Stimulated activated CD8-positive, alpha-beta memory T cell treated with anti-CD3 and anti-CD28 coated beads, Interleukin-15, amount 100 ng/mL, for 48 hours (primary cell): ENCODE data around the gene EYA2.

Source experiments
- DNase-seq, 2 donors: peaks; one replicate each; pipeline ENCODE4 v3.0.0-alpha.2; 2020; ENCODE audit warnings: low read depth in 2 of 2

Gene EYA2

DNA sequence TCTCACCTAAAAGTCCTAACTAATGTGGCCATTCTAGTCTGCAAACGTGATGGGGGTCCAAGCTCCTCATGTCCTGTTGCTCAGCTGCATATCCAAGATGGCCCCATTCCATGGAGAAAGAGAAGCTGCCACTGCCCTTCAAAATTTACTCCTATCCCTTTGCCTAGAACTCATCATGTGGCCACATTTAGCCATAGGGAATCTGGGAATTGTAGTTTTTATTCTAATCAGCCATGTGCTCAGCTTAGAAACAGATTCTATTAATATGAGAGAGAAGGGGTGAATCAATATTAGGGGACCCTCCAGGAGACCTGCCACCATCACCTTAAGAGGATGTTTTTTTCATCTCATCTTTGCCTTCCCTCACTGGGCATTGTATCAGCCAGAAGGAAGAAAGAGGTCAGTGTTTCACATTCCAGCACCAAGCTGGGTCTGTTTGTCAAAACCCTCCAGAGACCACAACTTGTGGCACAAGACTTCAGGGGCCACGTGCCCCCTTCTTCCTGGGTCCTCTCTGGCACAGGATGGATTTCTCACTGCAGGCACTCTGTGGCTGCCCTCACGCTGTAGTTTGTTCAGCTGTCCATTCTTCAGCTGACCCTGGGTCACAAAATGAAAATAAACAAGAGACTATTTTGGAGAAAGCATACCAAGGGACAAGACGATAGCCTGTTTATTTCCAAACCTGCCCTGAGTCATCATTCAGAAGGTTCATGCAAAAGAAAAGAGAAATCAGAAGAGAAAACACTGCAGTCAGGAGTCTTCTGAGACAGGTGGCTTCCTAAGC lies 172.0 kb downstream of the EYA2 start:
- no peak for DNase-seq

DNA sequence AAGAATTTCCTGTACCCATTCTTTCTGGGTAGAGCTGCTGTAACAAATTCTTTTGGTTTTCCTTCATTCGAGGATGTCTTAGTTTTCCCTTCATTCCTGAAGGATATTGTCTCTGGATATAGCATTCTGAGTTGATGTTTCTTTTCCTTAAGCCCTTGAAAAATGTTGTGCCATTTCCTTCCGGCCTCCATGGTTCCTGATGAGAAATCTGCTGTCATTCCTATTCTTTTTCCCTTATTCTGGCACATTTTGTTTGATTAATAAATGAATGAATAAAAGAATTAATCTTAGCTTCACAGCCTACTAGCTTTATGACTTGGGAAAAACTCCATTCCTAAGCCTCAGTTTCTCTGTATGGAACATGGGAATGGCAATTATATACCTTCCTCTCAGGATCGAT lies 173.1 kb downstream of the EYA2 start:
- DNase-seq, result no peak

DNA sequence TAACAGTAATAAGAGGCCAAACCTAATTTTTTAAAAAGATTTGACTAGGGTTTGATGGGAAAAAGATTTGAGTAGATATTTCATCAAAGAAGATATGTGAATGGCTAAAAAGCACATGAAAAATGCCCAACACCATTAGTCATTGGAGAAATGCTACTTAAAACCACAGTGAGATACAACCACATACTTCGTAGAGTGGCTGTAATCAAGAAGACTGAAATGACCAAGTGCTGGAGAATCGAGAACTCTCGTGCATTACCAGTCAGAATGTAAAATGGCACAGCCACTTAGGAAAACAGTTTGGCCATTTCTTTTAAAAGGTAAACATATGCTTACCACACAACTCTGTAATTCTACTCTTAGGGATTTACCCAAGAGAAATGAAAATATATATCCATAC lies 175.5 kb downstream of the EYA2 start:
- no peak for DNase-seq

DNA sequence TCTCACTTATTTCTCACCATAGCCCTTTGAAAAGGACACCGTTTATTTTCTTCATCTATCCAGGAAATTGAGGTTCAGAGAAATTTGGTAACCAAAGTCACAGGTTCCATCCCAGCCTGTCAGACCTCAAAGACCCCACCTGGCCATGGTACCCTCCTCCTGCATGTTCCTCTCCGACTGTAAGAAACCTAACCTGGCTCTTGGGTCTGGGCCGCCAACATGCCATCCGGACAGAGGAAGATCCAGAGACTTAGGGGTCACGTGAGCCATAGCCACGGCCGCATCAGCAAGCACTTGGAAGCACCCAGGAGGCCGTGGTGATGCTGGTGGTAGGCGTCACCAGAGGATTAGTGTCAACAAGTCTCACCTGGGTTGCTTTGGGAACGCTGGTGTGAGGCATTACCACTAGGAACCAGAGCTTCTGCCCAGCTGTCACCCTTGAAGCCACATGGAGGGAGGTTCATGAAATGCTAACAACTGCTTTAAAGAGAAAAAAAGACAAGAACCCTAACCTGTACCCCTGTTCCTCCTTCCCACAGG lies 177.1 kb downstream of the EYA2 start:
- no peak for DNase-seq

DNA sequence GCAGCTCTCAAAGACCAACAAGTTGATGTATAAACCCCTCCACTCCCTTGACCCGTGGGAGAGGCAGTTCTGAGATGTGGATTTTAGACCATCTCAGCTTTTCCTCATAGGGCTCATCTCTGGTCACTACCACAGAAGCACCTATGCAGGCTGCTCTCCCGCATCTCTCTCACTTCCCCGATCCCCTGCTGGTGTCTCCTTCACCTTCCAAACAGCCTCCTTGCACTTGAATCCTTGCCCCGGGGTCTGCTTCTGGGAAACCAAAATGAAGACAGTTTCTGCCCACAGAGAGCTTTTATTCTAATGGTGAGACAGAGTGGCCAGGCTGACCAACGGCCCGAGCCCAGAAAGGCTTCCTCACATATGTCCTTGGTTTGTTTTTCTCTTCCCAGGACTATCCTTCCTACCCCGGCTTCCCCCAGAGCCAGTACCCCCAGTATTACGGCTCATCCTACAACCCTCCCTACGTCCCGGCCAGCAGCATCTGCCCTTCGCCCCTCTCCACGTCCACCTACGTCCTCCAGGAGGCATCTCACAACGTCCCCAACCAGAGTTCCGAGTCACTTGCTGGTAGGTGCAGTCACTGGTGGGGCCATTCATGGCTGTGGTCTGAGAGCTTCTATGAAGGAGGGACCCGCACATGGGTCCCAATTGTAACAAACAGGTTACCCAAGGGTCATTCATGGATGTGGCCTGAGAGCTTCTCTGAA lies 179.3 kb downstream of the EYA2 start:
- no peak for DNase-seq

DNA sequence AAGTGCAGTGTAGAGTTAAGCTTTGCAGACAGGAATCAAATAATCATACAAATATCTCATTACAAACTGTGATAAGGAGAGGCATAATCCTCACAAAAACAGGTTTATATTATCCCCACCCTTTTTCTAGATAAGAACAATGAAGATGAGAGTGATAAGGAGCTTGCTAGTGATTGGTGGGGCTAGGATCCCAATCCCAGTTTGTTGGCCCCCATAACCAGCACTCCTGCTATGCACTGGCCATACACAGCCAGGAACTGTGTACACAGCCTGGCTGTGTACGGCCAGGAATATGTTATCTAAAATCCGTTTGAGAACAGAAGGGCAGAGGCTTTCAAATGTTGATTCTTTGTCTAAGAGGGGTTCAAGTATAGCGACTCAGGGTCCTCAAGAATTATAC lies 180.6 kb downstream of the EYA2 start:
- DNase-seq, result no peak

DNA sequence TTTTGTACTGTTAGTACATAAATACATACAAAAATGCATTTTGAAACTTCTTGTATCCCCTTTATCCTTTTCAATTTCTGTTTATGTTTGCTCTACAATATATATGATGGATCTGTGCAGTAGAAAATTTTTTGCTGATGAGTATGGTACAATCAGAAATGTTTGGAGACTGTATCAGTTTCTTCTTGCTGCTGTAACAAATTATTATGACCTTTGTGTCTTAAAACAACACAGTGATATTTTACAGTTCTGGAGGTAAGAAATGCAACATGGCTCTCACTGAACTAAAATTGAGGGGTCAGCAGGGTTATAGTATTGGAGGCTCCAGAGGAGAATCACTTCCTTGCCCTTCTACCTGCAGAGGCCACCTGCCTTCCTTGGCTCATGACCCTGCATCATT lies 184.4 kb downstream of the EYA2 start:
- no peak for DNase-seq

DNA sequence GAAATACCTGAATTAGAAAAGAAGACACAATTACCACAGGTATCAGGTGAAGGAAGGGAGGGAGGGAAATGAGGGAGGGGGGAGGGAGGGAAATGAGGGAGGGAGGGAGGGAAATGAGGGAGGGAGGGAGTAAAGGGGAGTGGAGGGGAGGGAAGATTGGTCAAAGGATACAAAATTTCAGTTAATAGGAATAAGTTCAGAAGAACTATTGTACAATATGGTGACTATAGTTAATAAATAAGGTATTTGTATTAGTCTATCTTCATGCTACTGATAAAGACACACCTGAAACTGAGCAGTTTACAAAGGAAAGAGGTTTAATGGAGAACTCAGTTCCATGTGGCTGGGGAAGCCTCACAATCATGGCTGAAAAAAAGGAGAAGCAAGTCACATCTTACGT lies 185.7 kb downstream of the EYA2 start:
- no peak for DNase-seq

DNA sequence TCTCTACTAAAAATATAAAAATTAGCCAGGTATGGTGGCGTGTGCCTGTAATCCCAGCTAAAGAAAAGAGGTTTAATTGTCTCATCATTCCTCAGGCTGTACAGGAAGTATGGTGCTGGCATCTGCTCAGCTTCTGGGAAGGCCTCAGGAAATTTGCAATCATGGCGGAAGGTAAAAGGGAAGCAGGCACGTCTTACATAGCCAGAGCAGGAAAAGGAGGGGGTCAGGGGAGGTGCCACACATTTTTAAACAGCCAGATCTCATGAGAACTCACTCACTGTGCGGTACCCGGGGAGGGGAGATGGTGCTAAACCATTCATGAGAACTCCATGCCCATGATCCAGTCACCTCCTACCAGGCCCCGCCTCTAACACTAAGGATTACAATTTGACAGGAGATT lies 191.7 kb downstream of the EYA2 start:
- DNase-seq, result no peak

DNA sequence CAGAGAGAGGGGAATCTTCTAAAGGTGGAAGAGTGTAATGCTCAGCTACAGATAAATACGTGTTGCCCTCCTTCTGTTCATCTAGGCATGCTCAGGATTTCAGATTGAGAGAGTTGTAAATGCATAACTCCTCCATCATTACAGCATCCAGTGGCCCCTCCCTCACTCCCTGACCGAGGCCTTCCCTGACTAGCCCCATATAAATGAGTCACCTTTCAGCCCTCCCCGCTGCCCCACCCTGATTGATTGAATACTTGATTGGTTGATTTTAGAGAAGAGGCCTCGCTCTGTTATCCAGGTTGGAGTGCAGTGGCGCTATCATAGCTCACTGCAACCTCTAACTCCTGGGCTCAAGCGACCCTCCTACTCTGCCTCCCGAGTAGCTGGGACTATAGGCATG lies 193.7 kb downstream of the EYA2 start:
- no peak for DNase-seq

DNA sequence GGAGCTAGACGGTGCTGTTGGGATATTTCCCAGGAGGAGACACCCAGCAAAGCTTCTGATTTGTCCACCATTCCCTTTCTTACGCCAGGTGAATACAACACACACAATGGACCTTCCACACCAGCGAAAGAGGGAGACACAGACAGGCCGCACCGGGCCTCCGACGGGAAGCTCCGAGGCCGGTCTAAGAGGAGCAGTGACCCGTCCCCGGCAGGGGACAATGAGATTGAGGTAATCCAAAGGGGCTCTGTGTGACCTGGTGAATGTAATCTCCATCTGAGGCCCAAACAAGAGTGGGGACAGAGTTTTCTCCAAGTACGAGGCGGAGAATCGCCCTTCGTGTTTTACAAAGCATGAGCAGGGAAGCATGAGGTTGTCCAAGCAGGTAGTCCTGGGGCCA lies 194.5 kb downstream of the EYA2 start:
- no peak for DNase-seq

DNA sequence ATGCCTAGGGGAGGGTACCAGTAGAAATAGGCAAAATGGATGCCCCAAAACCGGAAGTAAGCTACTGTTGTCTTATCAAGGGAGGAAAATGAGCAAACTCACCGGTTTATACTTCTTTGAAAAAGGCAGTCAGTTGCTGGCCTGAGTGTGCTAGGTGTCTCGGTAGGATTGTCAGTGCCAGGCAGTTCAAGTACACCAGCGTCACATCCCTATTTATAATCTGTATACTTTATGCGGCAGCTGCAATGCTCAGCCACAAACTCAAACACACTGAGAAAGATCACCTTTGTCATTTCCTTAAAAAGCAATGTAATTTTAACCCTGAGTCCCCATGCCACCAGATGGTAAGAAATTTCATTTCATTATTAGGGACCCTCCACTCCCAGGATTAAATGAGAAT lies 196.2 kb downstream of the EYA2 start:
- DNase-seq, result no peak

DNA sequence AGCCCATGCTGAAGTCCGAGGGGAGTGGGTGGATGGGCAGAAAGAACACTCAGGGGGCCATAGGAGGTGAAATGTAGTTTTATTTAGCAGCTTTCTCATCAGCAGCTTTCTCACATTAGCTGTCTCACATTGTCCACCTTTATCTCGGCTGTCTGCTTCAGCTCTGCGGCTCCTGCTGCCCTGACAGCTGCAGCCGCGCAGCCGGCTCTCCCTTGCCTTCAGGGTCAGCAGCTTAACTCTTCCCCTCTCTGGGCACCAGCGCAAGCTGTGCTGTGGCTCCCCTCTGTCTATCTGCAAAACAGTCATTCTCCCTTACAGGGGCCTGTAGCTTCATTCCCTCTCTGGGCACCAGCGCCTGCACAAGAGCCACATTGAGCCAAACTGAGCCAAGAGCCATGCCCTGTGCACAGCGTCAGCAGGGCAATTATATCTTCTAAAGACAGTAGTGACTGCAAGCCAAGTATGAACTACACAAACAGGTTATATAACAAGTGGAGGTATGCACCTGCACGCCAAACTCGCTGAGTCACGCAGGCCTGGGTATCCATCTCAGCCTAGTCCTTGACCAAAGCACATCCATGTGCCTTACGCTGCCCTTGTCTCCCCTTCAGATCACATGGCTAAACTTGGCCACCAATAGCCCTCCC lies 198.8 kb downstream of the EYA2 start:
- no peak for DNase-seq

DNA sequence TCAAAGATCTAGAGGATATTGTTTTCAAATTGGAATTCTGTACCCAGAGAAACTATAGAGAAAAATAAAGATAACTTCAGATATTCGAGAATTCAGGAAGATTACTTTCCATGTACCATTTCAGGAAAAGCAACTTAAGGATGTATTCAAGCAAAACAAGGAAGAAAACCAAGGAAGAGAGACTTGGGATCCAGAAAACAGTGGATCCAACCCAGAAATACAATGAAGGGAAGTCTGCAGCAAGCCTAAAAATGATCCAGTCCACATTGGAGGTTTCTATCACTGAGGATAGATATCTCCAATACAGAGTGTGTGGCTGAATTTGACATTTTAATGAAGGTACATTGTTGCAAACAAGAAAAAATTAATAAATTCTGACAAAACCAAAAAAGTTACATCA lies 201.0 kb downstream of the EYA2 start:
- no peak for DNase-seq

DNA sequence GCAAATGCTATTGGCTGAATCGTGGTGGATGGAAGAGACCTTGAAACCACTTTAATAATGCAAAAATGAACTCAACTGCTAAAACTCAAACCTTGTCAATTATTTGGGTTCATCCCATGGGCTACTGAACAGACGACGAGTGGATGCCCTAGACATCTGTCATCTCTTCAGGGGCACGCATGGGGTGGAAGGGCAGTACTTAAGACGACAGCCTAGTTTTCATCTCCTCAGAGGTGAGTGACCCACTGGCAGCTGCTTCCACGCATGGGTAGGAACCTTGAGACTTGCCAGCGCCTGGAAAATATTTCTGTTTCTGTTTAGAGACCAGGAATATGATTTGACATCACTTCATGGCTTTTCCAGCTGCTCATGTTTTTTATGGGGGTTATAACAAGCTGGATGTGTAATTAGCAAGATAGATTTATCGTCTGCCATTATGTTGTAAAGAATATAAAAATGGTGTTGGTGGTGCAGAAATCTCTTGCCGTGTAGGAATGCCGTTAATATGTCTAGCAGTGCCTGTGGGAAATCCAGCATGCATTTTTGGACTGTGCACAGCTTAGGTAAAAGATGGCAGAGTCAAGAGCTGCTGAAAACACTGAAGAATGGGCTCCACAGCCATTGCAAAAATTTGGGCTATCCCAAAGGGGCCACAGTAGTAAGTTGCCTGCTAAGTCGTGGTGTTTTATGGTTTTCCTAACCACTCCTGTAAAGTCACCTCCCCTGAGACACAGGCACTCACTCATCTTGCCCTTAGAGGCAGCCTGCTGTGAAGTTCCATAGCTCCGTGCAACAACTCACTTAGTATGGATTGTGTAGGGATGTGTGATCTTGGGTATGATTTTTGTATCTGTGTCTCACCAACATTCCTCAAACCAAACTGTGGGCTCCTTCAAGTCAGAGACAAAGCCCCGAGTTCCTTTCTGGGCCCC lies 203.3 kb downstream of the EYA2 start:
- DNase-seq, result no peak

DNA sequence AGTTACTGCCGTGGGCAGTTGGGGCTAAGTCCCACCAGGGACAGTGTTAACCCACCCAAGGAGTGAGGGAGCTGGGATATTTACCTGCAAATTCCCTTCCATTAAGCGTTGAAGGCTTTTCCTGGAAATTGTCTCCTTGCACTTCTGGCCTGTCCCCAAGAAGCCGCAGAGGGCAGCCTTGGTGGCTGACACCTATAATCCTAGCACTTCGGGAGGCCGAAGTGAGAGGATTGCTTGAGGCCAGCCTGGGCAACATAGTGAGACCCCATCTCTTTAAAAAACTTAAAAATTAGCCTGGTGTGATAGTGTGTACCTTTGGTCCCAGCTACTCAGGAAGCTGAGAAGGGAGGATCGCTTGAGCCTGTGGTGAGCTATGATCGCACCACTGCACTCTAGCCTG lies 204.4 kb downstream of the EYA2 start:
- no peak for DNase-seq

DNA sequence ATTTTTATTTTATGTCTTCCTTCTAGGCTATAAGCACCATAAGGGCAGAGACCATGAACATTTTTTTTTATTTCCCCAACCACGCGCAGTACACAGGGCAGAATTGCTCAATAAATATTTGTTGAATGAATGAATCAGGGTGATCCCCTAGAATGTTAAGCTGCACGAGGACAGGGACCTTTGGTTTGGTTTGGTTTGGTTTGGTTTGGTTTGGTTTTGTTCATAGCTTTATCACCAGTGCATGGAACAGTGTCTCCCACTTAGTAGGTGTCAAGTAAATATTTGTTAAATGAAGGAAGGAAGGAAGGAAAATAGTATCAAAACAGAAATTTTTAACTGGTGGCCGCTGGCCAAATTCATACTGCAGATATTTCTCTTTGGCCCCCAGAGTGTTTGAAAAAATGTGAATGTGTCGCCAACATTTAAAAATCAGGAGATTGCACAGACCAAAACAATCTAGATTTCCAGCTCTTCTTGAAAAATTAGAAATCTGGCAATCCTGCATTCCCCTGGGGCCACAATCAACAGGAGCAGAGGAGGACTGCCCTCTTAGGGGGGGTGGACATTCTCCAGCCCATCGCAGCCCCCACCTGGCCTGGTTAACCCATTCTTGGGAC lies 205.3 kb downstream of the EYA2 start:
- DNase-seq, result no peak

DNA sequence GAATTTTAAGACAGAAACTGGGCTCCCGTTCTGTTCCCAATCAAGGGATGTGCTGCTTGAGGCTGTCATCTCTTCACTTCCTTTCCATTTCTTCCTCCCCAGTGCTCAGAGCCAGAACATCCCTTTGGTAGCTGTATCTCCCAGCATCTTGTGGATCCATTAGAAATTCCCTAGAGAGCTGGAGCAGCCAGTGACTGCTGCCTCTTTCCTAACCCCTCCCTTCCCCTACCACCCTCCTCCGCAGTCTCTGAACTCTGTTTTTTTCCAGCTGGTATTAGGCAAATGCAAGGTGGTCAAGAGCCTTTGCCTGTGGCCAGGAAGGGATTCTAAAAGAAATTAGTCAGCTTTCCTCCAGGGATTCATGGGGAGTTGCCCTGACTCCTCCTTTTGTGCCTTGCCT lies 208.0 kb downstream of the EYA2 start:
- no peak for DNase-seq

DNA sequence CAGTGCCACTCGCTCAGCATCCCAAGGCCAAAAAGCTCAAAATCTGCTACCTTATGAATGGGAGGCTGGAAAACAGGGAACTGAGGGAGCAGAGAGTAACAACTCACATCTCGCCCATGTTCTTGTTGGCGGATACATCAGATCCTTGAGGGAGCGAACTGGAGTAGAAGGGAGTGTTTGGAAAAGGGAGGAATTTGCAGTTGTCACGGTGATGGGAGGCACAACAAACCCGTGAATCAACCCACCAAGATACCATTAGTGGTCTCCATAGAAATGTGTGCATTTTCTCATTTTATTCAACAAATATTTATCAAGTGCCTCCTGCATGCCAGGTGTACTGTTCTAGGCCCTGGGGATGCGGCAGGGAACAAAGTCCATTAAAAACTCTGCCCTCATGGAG lies 212.1 kb downstream of the EYA2 start:
- DNase-seq, result no peak

DNA sequence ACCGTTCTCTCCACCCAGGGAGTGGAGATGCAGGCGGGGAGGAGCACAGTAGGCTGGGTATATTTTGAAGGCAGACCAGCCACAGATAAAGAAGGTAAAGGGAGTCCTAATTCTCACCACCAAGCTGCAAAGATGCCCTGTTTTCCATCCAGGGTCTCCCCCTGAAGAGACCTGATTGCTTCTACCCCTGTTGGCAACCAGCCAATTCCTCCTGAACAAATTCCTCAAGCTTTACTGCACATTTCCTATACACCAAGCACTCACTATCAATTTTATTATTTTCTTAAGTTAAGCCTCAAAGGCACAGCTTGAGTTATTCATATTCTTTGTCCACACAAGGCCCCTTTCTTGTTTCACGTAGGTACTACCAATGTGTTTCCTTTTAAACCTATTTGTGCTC lies 214.4 kb downstream of the EYA2 start:
- DNase-seq, result no peak

DNA sequence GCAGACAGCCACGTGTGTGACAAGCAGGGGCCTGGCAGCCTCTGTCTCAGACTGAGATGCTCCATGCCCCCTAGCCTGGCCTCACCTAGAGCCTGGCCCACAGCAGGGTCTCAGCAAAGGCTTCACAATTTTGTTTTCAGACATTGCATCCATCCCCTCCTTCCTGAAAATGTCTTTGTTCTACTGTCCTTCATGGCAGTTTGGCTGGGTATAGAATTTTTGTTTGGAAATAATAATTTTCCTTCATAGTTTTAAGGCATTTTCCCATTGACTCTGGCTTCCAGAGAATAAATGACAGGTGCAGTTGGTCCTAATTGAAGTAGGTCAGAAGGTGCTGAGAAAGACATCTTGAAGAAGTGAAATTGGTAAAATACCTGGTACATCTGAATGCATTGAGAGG lies 216.2 kb downstream of the EYA2 start:
- DNase-seq, result no peak
